HepG2 (cell line): ENCODE data around the gene PHB1. TPM values are rescaled to one million over a fixed set of nuclear protein-coding genes. Genes with fewer than 3 reads are reported as not detected.
A peak's percentile ranks its signal among the peaks of the same experiment; 100 is the strongest.

Source experiments
- ATF7 ChIP-seq, 2 experiments: fragments of 450-650 bp in 1 of 2; sonication (generic) in 1 of 2; formaldehyde crosslinking in 1 of 2; IDR thresholded peaks; 2 replicates each; pipeline versions ENCODE4 v1.4.0 to v1.6.1; 2016 to 2020; ENCODE audit warnings: antibody characterized with exemption in 1 of 2, mild to moderate bottlenecking in 1 of 2, missing genetic modification reagents in 1 of 2
- CAMTA2 ChIP-seq: sonication (generic); formaldehyde crosslinking; IDR thresholded peaks from 2 replicates; pipeline ENCODE4 v1.4.0; 2020; ENCODE audit warnings: mild to moderate bottlenecking, missing genetic modification reagents, borderline replicate concordance
- EZH2 ChIP-seq: conservative IDR thresholded peaks from 2 replicates; pipeline ENCODE4 v1.6.1; 2012; ENCODE audit warnings: mild to moderate bottlenecking, low read depth, low read length, moderate library complexity
- FOSL2 ChIP-seq: sonication (generic); formaldehyde crosslinking; IDR thresholded peaks from 2 replicates; pipeline ENCODE4 v1.4.0; 2020; ENCODE audit warnings: missing genetic modification reagents
- FOXA3 ChIP-seq: IDR thresholded peaks from 2 replicates; pipeline ENCODE4 v1.6.1; 2016; ENCODE audit warnings: missing genetic modification reagents, missing compliant biosample characterization
- GTF2F1 ChIP-seq: fragments of 150-350 bp; IDR thresholded peaks from 2 replicates; pipeline ENCODE4 v1.6.1; 2014; ENCODE audit warnings: low read length
- NRL ChIP-seq: sonication (generic); formaldehyde crosslinking; IDR thresholded peaks from 2 replicates; pipeline ENCODE4 v1.5.0; 2020; ENCODE audit warnings: missing genetic modification reagents, mild to moderate bottlenecking, moderate library complexity, borderline replicate concordance
- PAF1 ChIP-seq: IDR thresholded peaks from 2 replicates; pipeline ENCODE4 v1.6.1; 2016; ENCODE audit warnings: missing genetic modification reagents, missing compliant biosample characterization
- ZBTB7A ChIP-seq: sonication (generic); formaldehyde crosslinking; IDR thresholded peaks from 2 replicates; pipeline ENCODE4 v1.8.0; 2022; ENCODE audit warnings: mild to moderate bottlenecking, missing genetic modification reagents
- ZNF747 ChIP-seq: sonication (generic); formaldehyde crosslinking; IDR thresholded peaks from 2 replicates; pipeline ENCODE4 v1.8.1; 2023; ENCODE audit warnings: missing genetic modification reagents, mild to moderate bottlenecking, borderline replicate concordance
- ZNF775 ChIP-seq: sonication (generic); formaldehyde crosslinking; IDR thresholded peaks from 2 replicates; pipeline ENCODE4 v1.4.0; 2020; ENCODE audit warnings: missing genetic modification reagents, mild to moderate bottlenecking, moderate library complexity, borderline replicate concordance
- polyA plus RNA-seq, 8 experiments: library from polyadenylated mRNA; depleted of rRNA in 3 of 8; stranded (reverse) in 7 of 8; unstranded in 1 of 8; fragments of >200 nt; fragmentation: Illumina TruSeq in 4 of 8; extraction: Trizol in 4 of 8; gene quantifications; 2 replicates each; pipeline versions ENCODE4 v1.2.1 to v1.2.3, GENCODE V29; 2011 to 2016; ENCODE audit warnings: low read depth in 4 of 8, missing spikeins in 1 of 8, mixed read lengths in 1 of 8; ENCODE audit not compliant: insufficient read depth in 1 of 8
- total RNA-seq, 5 experiments: library from RNA; depleted of rRNA; stranded (reverse); fragments of >200 nt; fragmentation: Illumina TruSeq; extraction: Trizol; gene quantifications; 2 replicates each; pipeline ENCODE4 v1.2.3, GENCODE V29; 2016; ENCODE audit warnings: low read depth in 1 of 5
- TF ChIP-seq, protein P1 (sequence below): sonication (generic); formaldehyde crosslinking; IDR thresholded peaks from 2 replicates; pipeline ENCODE4 v1.5.0; 2020; ENCODE audit warnings: mild to moderate bottlenecking, missing genetic modification reagents
- TF ChIP-seq, protein P2 (sequence below): sonication (generic); formaldehyde crosslinking; IDR thresholded peaks from 2 replicates; pipeline ENCODE4 v1.4.0; 2020; ENCODE audit warnings: missing genetic modification reagents, mild to moderate bottlenecking, borderline replicate concordance
- TF ChIP-seq, protein P3 (sequence below): sonication (generic); formaldehyde crosslinking; IDR thresholded peaks from 2 replicates; pipeline ENCODE4 v1.8.1; 2023; ENCODE audit warnings: mild to moderate bottlenecking, moderate library complexity, missing genetic modification reagents
- TF ChIP-seq, protein P4 (sequence below): sonication (generic); formaldehyde crosslinking; IDR thresholded peaks from 2 replicates; pipeline ENCODE4 v1.5.0; 2020; ENCODE audit warnings: mild to moderate bottlenecking, low read depth, missing genetic modification reagents, borderline replicate concordance
- TF ChIP-seq, protein P5 (sequence below): sonication (generic); formaldehyde crosslinking; IDR thresholded peaks from 2 replicates; pipeline ENCODE4 v1.8.0; 2022; ENCODE audit warnings: missing genetic modification reagents, mild to moderate bottlenecking, inconsistent platforms, borderline replicate concordance
- TF ChIP-seq, protein P6 (sequence below): sonication (generic); formaldehyde crosslinking; conservative IDR thresholded peaks from 2 replicates; pipeline ENCODE4 v1.4.0; 2020; ENCODE audit warnings: missing genetic modification reagents
- TF ChIP-seq, protein P7 (sequence below): IDR thresholded peaks from 2 replicates; pipeline ENCODE4 v1.6.1; 2018; ENCODE audit warnings: missing genetic modification reagents

Gene PHB1
- total and polyA plus RNA-seq, 2 of the 13 experiments (the other 11 are each of a cell fraction or from before 2014, with no cell fraction given), result 515 to 688 TPM

DNA sequence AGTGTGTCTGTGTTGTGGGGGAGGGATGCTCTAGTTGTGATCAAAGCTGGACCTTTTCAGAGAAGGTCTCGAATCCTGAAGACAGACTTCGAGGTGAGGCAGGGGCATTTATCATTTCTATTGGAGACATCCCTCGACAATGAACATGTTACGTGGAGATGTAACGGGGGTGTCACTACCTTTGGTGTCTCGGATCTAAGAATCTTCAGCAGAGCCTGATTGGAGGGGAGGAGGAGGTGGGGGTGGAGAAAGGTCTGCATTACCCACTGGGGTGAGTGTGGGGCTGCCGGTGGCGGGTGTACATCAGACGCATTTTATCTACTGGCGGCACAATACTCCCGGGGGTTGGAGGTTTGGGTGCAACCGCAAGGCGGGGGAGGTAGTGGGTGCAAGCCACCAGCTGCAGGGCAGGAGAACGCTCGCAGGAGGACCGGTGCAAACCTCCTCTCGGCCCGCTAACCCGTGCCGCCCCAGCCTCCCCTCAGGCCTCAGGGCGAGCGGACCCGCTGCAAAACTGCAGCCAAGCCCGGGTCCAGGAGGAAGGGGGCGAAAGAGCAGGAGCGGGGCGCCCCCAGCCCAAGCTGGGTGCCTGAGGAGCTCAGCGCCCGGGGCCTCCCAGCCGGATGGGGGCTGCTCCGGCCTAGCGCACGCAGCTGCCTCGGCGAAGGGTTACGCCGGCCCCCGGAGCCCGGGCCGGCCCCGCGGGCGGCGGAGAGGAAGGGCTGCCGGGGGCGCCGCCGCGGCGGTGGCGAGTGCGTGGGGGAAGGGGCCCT is 53.4 kb downstream of the PHB1 start (continued):
- TF ChIP-seq, protein P1, sequence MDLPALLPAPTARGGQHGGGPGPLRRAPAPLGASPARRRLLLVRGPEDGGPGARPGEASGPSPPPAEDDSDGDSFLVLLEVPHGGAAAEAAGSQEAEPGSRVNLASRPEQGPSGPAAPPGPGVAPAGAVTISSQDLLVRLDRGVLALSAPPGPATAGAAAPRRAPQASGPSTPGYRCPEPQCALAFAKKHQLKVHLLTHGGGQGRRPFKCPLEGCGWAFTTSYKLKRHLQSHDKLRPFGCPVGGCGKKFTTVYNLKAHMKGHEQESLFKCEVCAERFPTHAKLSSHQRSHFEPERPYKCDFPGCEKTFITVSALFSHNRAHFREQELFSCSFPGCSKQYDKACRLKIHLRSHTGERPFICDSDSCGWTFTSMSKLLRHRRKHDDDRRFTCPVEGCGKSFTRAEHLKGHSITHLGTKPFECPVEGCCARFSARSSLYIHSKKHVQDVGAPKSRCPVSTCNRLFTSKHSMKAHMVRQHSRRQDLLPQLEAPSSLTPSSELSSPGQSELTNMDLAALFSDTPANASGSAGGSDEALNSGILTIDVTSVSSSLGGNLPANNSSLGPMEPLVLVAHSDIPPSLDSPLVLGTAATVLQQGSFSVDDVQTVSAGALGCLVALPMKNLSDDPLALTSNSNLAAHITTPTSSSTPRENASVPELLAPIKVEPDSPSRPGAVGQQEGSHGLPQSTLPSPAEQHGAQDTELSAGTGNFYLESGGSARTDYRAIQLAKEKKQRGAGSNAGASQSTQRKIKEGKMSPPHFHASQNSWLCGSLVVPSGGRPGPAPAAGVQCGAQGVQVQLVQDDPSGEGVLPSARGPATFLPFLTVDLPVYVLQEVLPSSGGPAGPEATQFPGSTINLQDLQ (CRISPR knock-in tag), result no peak
- TF ChIP-seq ZNF747, result no peak; the same call in 1 of the 2 replicates
- no peak for TF ChIP-seq ZNF775 (CRISPR knock-in tag)
- no peak for TF ChIP-seq EZH2
- TF ChIP-seq PAF1 (CRISPR knock-in tag), result no peak
- TF ChIP-seq, protein P2, sequence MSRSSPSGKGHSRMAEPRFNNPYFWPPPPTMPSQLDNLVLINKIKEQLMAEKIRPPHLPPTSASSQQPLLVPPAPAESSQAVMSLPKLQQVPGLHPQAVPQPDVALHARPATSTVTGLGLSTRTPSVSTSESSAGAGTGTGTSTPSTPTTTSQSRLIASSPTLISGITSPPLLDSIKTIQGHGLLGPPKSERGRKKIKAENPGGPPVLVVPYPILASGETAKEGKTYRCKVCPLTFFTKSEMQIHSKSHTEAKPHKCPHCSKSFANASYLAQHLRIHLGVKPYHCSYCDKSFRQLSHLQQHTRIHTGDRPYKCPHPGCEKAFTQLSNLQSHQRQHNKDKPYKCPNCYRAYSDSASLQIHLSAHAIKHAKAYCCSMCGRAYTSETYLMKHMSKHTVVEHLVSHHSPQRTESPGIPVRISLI (CRISPR knock-in tag), result no peak
- TF ChIP-seq, protein P3, sequence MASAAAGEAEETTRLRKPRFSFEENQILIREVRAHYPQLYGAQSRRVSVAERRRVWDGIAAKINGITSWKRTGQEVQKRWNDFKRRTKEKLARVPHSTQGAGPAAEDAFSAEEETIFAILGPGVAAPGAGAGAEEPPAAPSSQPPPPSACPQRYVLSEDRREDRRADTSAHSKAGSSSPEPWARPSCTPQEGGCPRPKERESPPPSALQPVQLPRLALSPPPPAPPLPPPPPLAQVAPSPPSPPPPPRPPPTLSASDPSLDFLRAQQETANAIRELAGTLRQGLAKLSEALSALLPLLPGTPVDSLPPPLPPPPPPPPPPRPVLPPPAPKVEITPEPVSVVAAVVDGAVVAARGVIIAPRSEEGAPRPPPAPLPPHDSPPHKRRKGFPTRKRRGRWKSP (CRISPR knock-in tag), result no peak
- no peak for TF ChIP-seq FOXA3
- peak; percentile 58; the same call in 1 of the 2 replicates for TF ChIP-seq NRL
- TF ChIP-seq GTF2F1, result no peak
- TF ChIP-seq, protein P4, sequence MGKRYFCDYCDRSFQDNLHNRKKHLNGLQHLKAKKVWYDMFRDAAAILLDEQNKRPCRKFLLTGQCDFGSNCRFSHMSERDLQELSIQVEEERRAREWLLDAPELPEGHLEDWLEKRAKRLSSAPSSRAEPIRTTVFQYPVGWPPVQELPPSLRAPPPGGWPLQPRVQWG (CRISPR knock-in tag), result no peak
- TF ChIP-seq, protein P5, sequence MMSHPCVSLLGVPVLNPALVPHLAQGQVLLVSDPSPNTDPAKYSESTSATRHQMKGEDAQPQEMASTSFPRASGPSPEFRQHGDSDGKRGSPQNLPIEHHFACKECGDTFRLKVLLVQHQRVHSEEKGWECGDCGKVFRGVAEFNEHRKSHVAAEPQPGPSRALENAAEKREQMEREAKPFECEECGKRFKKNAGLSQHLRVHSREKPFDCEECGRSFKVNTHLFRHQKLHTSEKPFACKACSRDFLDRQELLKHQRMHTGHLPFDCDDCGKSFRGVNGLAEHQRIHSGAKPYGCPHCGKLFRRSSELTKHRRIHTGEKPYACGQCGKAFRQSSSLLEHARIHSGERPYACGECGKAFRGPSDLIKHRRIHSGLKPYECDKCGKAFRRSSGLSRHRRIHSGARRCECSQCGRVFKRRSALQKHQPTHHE (CRISPR knock-in tag), result no peak
- no peak for TF ChIP-seq CAMTA2 (CRISPR knock-in tag)
- TF ChIP-seq ZBTB7A (CRISPR knock-in tag), result no peak; the same call in 1 of the 2 replicates
- TF ChIP-seq, protein P6, sequence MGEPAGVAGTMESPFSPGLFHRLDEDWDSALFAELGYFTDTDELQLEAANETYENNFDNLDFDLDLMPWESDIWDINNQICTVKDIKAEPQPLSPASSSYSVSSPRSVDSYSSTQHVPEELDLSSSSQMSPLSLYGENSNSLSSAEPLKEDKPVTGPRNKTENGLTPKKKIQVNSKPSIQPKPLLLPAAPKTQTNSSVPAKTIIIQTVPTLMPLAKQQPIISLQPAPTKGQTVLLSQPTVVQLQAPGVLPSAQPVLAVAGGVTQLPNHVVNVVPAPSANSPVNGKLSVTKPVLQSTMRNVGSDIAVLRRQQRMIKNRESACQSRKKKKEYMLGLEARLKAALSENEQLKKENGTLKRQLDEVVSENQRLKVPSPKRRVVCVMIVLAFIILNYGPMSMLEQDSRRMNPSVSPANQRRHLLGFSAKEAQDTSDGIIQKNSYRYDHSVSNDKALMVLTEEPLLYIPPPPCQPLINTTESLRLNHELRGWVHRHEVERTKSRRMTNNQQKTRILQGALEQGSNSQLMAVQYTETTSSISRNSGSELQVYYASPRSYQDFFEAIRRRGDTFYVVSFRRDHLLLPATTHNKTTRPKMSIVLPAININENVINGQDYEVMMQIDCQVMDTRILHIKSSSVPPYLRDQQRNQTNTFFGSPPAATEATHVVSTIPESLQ (CRISPR knock-in tag), result no peak
- TF ChIP-seq, protein P7, sequence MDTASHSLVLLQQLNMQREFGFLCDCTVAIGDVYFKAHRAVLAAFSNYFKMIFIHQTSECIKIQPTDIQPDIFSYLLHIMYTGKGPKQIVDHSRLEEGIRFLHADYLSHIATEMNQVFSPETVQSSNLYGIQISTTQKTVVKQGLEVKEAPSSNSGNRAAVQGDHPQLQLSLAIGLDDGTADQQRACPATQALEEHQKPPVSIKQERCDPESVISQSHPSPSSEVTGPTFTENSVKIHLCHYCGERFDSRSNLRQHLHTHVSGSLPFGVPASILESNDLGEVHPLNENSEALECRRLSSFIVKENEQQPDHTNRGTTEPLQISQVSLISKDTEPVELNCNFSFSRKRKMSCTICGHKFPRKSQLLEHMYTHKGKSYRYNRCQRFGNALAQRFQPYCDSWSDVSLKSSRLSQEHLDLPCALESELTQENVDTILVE (CRISPR knock-in tag), result 0 out of 2 replicates have a peak, but pooled peaks have one; percentile 27
- no peak for TF ChIP-seq ATF7 (IDR thresholded peaks at IDR 0.05)
- TF ChIP-seq ATF7 (CRISPR knock-in tag; IDR thresholded peaks at IDR 0.05), result no peak
- no peak for TF ChIP-seq FOSL2 (CRISPR knock-in tag)
